CD4-positive, CD25-positive, alpha-beta regulatory T cell (primary cell): ENCODE data around the gene DERA. TPM values are rescaled to one million over a fixed set of nuclear protein-coding genes. Genes with fewer than 3 reads are reported as not detected.
"Not testable (repeated sequence)": the region's sequence is repeated elsewhere in the genome, so short reads cannot be mapped to it uniquely, and the experiment has no call there.

Experiments
- ATAC-seq, 2 donors: fragments of 150-1000 bp; cut with Tn5 transposase; one replicate each; pipeline ENCODE4 v1.10.0; 2021; ENCODE audit warnings: low read depth in 2 of 2, moderate number of reproducible peaks in 2 of 2, moderate library complexity in 1 of 2
- DNase-seq, 3 donors: peaks; one replicate each; pipeline versions ENCODE4 v3.0.0 to v3.0.0-alpha.2; 2012 to 2022; ENCODE audit warnings: mixed read lengths in 1 of 3
- H3K27ac ChIP-seq: one replicate; pipeline ENCODE4 v1.7.0; 2013; ENCODE audit warnings: mild to moderate bottlenecking, low read length; ENCODE audit not compliant: insufficient read depth, poor library complexity, severe bottlenecking
- H3K27me3 ChIP-seq: one replicate; pipeline ENCODE4 v1.7.0; 2013; ENCODE audit warnings: low read length; ENCODE audit not compliant: control insufficient read depth, insufficient read depth
- H3K36me3 ChIP-seq: one replicate; pipeline ENCODE4 v1.7.0; 2013; ENCODE audit warnings: mild to moderate bottlenecking, low read length, moderate library complexity; ENCODE audit not compliant: control insufficient read depth, insufficient read depth
- H3K4me1 ChIP-seq: 2 replicates; pipeline ENCODE4 v1.7.0; 2013; ENCODE audit warnings: mild to moderate bottlenecking, low read length; ENCODE audit not compliant: insufficient read depth, control insufficient read depth, poor library complexity, severe bottlenecking
- H3K4me3 ChIP-seq: one replicate; pipeline ENCODE4 v1.7.0; 2013; ENCODE audit warnings: low read depth, mild to moderate bottlenecking, low read length, moderate library complexity
- H3K9me3 ChIP-seq, 2 experiments: 1 replicate in 1 of 2; 2 replicates in 1 of 2; pipeline ENCODE4 v1.7.0; 2013; ENCODE audit warnings: low read length in 2 of 2, mild to moderate bottlenecking in 1 of 2, moderate library complexity in 1 of 2; ENCODE audit not compliant: control insufficient read depth in 2 of 2
- H3K27ac Mint-ChIP-seq, 3 donors: one replicate each; pipeline ENCODE4 v1.8.0; 2020 to 2022; ENCODE audit warnings: mild to moderate bottlenecking in 3 of 3, mixed read lengths in 3 of 3, moderate library complexity in 2 of 3
- H3K27me3 Mint-ChIP-seq: one replicate; pipeline ENCODE4 v1.8.0; 2022; ENCODE audit warnings: mild to moderate bottlenecking, mixed read lengths
- H3K36me3 Mint-ChIP-seq: one replicate; pipeline ENCODE4 v1.8.0; 2020; ENCODE audit warnings: mixed read lengths
- H3K4me1 Mint-ChIP-seq, 4 donors: one replicate each; pipeline ENCODE4 v1.8.0; 2020 to 2022; ENCODE audit warnings: mixed read lengths in 4 of 4, mild to moderate bottlenecking in 1 of 4
- H3K4me3 Mint-ChIP-seq, 4 donors: one replicate each; pipeline ENCODE4 v1.8.0; 2020 to 2022; ENCODE audit warnings: mild to moderate bottlenecking in 4 of 4, mixed read lengths in 4 of 4, moderate library complexity in 3 of 4
- H3K9me3 Mint-ChIP-seq, 7 donors: one replicate each; pipeline ENCODE4 v1.8.0; 2020 to 2022; ENCODE audit warnings: mixed read lengths in 7 of 7, mild to moderate bottlenecking in 3 of 7, moderate library complexity in 2 of 7
- polyA plus RNA-seq, 4 donors: library from polyadenylated mRNA; unstranded; fragments of 300-500 nt; fragmentation: Illumina TruSeq; gene quantifications; one replicate each; pipeline ENCODE4 v1.2.3, GENCODE V29; 2021
- total RNA-seq: library from RNA; stranded (reverse); gene quantifications from one replicate; pipeline ENCODE4 v1.2.3, GENCODE V29; 2022

DERA gene
- total and polyA plus RNA-seq, 5 donors from 2014 or later, result 14.8 to 45.5 (median 38.5) TPM

GRCh38 chr12:15967053-15967452, 55.9 kb downstream of the DERA start:
- peaks cover 21% of the 10 kb centered on the region for H3K36me3 ChIP-seq
- H3K27ac ChIP-seq, H3K4me1 Mint-ChIP-seq, H3K4me3 Mint-ChIP-seq, H3K27me3 ChIP-seq, H3K9me3 Mint-ChIP-seq, ATAC-seq, H3K4me1 ChIP-seq, H3K27me3 Mint-ChIP-seq, H3K9me3 ChIP-seq, H3K27ac Mint-ChIP-seq, H3K4me3 ChIP-seq, DNase-seq: not testable (repeated sequence)
- peaks cover 47% of the 10 kb centered on the region for H3K36me3 Mint-ChIP-seq

- Histone ChIP-seq H3K4me3 (no peak overlapping the region), H3K27me3 (no peaks in the 10 kb centered on the region), H3K36me3 (peaks cover under 1% of the 10 kb centered on the region), H3K9me3 (no peaks in the 10 kb centered on the region), H3K27ac (no peak overlapping the region), H3K4me1 (no peaks in the 10 kb centered on the region)
- ATAC-seq (no peak), DNase-seq (no peak)
- Mint-ChIP-seq H3K4me1 (peaks cover 0 to 4% (median 0%) of the 10 kb centered on the region in 4 donors), H3K27me3 (no peaks in the 10 kb centered on the region), H3K36me3 (peaks cover 30% of the 10 kb centered on the region), H3K27ac (peak overlapping the region in 1 of 3 donors; percentile 23), H3K4me3 (no peak overlapping the region), H3K9me3 (no peaks in the 10 kb centered on the region)
These were observed 60.1 kb downstream of the DERA start for GRCh38 chr12:15971211-15971610.

DNA sequence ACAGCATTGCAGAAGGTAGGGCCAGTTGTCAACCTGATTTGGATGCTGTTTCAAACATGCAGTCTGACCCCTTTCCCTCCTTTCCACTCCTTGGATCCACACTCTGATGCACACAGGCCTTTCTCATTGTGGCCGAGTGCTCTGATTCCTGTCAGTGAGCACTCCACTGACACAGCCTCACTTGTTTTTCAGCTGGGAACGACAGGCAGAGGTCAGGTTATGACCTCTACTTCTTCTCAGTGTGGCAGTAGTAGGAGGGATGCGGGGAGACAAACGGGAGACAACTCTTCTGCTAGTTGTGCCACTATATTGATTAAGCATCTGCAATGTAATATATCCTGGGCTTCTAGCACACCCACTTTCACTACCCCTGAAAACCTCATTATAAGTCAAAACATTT, 61.8 kb downstream of the DERA start:
- DNase-seq (no peak), ATAC-seq (no peak)
- Histone ChIP-seq H3K9me3 (no peaks in the 10 kb centered on the region), H3K4me3 (no peak overlapping the region), H3K4me1 (no peaks in the 10 kb centered on the region), H3K36me3 (peaks cover 2% of the 10 kb centered on the region), H3K27ac (no peak overlapping the region), H3K27me3 (no peaks in the 10 kb centered on the region)
- no peak overlapping the region for H3K27ac Mint-ChIP-seq
- peaks cover 0 to 4% (median 0%) of the 10 kb centered on the region in 4 donors for H3K4me1 Mint-ChIP-seq
- H3K4me3 Mint-ChIP-seq, result no peak overlapping the region
- H3K36me3 Mint-ChIP-seq, result peaks cover 31% of the 10 kb centered on the region
- H3K27me3 Mint-ChIP-seq, result no peaks in the 10 kb centered on the region
- H3K9me3 Mint-ChIP-seq, result no peaks in the 10 kb centered on the region

DNA sequence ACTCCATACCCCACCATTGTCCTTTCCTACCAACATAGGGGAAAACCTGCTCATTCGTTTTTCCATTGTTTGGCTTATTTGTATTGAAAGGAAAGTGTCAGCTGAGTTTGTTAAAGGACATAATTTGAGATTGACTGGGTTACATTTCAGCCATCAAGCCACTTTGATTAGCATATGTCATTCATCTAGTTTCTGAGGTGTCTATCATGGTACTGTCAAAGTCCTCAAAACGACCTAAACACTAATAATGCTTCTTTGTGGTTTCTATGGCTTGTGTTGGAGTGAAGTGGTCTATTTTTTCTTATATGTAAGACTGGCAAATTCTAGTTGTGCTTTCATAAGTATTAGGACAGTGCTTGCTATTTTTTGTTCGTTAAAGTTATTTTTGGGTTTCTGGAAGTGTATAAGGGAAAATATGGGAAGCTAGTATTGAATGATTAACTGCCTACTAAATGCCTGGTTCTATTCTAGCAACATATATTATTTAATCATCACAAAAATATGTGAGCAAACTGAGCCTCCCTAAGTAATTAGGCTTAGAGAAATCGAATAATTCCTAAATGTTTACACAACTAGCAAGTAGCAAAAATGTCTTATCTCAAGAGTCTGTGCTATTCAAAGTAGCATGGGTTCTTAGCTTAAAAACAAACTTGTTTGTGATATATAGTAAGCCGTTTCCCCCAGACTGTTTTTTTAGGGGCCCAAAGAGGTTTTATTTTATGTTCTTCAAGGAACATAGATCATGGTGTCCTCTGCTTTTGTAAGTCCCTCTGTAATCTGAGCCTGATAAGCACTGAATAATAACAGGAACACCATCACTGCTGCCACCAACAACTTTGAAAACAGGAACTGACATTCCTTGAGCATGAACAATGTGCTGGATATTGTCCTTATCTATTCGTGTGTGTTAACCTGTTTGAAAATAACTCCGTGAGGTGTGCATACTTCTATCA, 67.1 kb downstream of the DERA start:
- Histone ChIP-seq H3K27me3 (no peaks in the 10 kb centered on the region), H3K4me1 (no peaks in the 10 kb centered on the region), H3K9me3 (no peaks in the 10 kb centered on the region), H3K27ac (no peak overlapping the region), H3K36me3 (peaks cover 2% of the 10 kb centered on the region), H3K4me3 (no peak overlapping the region)
- DNase-seq, result no peak
- no peak for ATAC-seq
- no peaks in the 10 kb centered on the region for H3K27me3 Mint-ChIP-seq
- H3K4me3 Mint-ChIP-seq, result no peak overlapping the region
- peak overlapping the region in 1 of 3 donors; percentile 5 for H3K27ac Mint-ChIP-seq
- H3K9me3 Mint-ChIP-seq, result peaks cover 0 to 4% (median 0%) of the 10 kb centered on the region in 7 donors
- H3K4me1 Mint-ChIP-seq, result peaks cover 0 to 5% (median 0%) of the 10 kb centered on the region in 4 donors
- peaks cover 25% of the 10 kb centered on the region for H3K36me3 Mint-ChIP-seq

DNA sequence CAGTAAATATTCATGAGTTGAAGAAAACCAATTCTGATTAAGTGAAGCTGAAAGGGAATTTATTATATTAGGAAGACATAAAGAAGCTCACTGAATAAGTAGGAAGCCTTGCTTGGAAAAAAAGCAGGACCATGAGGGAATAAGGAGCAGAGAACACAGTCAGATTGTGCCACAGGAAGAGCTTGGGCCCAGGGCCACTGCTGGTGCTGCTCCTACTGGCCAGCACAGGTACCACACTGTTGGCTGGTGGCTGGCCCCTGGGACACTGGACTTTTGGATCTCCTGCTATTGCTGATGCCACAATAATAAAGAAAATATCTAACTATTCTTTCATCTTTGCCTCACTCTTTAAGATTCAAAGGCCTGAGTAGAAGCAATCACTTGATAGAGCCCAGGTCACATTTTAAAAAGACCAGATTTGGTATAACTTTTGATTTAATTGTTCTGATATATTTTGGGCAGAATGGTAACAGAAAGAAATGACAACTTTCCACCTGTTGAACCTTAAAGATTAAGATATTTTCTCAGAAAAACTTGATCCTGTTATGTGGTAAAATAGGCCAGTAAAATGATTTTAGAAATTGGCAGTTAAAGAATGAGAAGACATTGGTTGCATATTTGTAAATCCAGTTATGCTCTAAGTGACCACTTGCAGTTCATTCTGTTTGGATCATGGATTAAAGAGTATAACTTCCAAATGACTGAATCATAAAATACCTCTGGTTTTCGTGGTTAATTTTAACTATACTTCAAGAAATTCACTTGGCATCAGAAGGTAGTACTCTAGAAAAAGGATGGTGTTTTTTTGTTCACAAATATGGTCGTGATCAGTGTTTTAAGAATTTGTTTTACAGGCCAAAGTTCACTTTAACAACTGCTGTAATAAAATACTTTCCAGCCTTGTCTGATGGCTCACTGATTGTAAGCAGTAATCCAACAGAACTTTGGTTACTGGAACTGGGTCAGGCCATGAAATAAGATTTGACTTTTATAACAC, 68.3 kb downstream of the DERA start:
- Mint-ChIP-seq H3K4me3 (no peak overlapping the region), H3K4me1 (peaks cover 0 to 8% (median 0%) of the 10 kb centered on the region in 4 donors), H3K27me3 (no peaks in the 10 kb centered on the region), H3K27ac (peak overlapping the region in 2 of 3 donors; percentile 5 to 26), H3K9me3 (peaks cover 0 to 4% (median 0%) of the 10 kb centered on the region in 7 donors), H3K36me3 (peaks cover 32% of the 10 kb centered on the region)
- Histone ChIP-seq H3K9me3 (no peaks in the 10 kb centered on the region), H3K36me3 (peaks cover 2% of the 10 kb centered on the region), H3K4me1 (no peaks in the 10 kb centered on the region), H3K27me3 (no peaks in the 10 kb centered on the region), H3K4me3 (no peak overlapping the region), H3K27ac (no peak overlapping the region)
- ATAC-seq (no peak), DNase-seq (peak in 1 of 3 donors; percentile 4)

GRCh38 chr12:15982071-15982470, 70.9 kb downstream of the DERA start:
- Mint-ChIP-seq H3K4me1 (peaks cover 7 to 21% (median 13%) of the 10 kb centered on the region in 4 donors), H3K36me3 (peaks cover 44% of the 10 kb centered on the region), H3K27me3 (no peaks in the 10 kb centered on the region), H3K27ac (no peak overlapping the region), H3K9me3 (peaks cover 0 to 6% (median 0%) of the 10 kb centered on the region in 7 donors), H3K4me3 (no peak overlapping the region)
- Histone ChIP-seq H3K27ac (no peak overlapping the region), H3K9me3 (no peaks in the 10 kb centered on the region), H3K4me3 (no peak overlapping the region), H3K27me3 (no peaks in the 10 kb centered on the region), H3K36me3 (peaks cover 8% of the 10 kb centered on the region), H3K4me1 (no peaks in the 10 kb centered on the region)
- ATAC-seq (no peak), DNase-seq (no peak)

DNA sequence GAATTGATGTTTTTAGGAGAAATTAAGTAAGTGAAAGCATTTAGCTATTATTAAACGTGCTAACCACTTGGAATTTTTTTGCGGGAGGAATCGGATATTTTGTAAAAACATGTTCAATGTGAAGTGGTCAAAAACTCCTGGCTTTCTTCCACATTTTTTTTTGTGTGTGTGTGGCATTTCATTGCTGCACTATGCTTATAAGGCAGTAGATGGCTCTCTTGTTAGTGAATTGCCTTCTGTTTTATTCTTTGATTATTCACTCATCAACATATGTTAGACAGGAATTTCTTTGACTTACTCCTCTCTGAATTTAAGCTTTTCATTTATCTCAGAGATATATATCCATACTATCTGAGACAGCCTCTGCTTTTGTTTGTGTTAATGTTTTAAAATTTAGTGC, 71.3 kb downstream of the DERA start:
- Histone ChIP-seq H3K4me3 (no peak overlapping the region), H3K4me1 (no peaks in the 10 kb centered on the region), H3K36me3 (peaks cover 8% of the 10 kb centered on the region), H3K9me3 (no peaks in the 10 kb centered on the region), H3K27me3 (no peaks in the 10 kb centered on the region), H3K27ac (no peak overlapping the region)
- no peak for ATAC-seq
- no peaks in the 10 kb centered on the region for H3K27me3 Mint-ChIP-seq
- H3K4me3 Mint-ChIP-seq, result no peak overlapping the region
- peaks cover 45% of the 10 kb centered on the region for H3K36me3 Mint-ChIP-seq
- peaks cover 0 to 6% (median 0%) of the 10 kb centered on the region in 7 donors for H3K9me3 Mint-ChIP-seq
- no peak for DNase-seq
- H3K4me1 Mint-ChIP-seq, result peaks cover 7 to 21% (median 13%) of the 10 kb centered on the region in 4 donors
- H3K27ac Mint-ChIP-seq, result peak overlapping the region in 1 of 3 donors; percentile 10
